GM18519 (cell line): ENCODE measurements around the gene MCM5.
"Not testable (repeated sequence)": the region's sequence is repeated elsewhere in the genome, so short reads cannot be mapped to it uniquely, and the experiment has no call there.

Experiments
- ATAC-seq: cut with Tn5 transposase; IDR thresholded peaks from one replicate; pipeline ENCODE4 v1.9.1; 2021; ENCODE audit warnings: mild to moderate bottlenecking, moderate library complexity; ENCODE audit not compliant: unreplicated experiment, low FRiP score

The MCM5 gene

DNA sequence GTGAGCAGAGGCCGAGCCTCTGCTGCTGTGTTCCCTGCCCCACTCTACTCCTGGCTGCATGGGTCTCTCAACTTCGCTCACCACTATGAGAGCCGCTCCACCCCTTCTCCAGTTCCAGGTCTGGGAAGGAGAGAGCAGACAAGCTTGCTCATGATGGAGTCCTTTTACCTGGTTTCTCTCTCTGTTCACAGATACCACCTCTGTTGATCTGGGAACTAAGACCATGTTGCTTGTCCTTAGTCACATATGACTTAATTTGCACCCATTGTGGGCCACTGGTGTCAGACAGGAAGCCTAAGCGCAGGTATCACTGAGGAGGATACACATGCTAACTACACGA lies 26.8 kb downstream of the MCM5 start:
- no peak for ATAC-seq

DNA sequence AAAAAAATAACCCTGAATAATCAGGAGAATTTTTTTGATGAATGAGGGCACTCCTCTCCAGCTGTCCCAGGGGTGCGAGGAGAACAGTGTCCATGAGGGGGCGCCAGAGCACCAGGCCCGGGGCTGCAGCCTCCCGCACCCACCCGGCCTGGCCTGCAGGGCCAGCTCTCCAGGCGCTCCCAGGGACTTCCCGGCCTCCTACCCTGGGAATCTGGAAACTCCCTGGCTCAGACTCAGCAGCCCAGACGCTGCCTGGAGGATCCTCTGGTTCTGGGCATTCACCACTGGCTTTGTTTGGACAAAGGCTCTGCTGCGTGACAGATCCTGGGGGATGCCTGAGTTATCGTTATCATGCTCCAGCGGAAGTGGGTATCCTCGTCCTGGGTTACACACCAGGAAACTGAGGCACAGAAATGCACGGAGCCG lies 31.0 kb downstream of the MCM5 start:
- no peak for ATAC-seq

DNA sequence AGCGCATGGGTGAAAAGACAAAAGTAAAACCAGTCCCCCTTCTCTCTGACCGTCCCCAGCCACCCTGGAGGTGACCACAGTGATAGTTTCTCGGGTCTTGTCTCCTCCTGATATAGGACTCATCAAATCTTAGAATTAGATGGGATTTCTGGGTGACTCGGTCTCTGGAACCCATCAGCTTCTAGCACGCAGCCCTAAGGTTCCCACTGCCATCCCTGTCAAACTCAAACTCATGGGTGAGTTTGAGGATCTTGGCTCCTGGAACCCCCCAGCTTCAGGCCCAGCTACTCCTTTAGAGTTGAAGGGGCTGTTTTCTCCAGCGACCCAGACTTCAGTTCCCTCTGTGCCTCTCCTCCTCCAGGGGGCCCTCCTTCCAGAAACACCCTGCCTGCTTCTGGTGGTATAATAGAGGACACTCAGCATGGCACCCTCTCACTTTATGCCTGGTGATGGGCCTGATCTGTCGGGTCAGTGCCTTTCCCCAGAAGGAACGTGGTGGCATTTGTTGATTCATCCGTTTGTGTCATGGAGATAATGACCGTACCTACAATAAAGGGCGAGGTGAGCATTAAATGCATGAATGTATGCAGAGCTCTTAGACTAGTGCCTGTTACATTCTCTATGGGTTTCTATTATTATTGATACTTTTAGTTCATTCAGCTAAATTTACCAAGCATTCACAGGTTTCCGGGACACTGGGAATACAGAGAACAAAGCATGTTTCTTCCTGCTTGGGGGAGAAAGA lies 31.7 kb downstream of the MCM5 start:
- no peak for ATAC-seq

DNA sequence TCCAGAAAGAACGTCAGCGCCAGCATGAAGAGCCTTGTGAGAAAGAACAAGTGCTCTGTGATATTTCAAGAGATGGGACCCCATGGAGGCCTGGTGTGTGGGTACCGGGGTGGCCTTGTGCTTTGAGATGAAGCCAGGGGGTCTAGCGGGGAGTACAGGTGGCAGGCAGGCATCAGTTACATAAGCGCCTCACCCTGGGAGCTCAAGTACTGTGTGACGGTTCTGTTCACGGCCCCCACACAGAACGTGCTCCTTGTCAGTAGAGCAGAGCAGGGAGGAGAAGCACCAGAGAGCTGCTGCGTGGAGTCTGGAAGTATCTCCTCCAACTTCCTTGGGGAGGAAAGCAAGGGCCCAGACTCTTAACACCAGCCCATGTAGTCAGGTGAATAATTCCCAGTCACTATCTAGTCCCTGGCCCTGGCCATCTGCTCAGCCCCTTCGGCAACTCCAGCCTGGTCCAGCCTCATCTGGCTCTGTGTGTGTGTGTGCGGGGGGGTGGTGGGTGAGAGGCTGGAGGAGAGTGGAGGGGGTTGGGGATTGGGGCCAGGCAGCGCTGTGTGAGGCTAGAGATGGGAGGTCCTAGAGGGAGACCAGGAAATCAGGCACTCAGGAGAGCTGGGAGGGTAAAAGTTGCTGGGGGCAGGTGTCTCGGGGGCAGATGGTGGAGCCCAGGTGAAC lies 32.4 kb downstream of the MCM5 start:
- no peak for ATAC-seq

DNA sequence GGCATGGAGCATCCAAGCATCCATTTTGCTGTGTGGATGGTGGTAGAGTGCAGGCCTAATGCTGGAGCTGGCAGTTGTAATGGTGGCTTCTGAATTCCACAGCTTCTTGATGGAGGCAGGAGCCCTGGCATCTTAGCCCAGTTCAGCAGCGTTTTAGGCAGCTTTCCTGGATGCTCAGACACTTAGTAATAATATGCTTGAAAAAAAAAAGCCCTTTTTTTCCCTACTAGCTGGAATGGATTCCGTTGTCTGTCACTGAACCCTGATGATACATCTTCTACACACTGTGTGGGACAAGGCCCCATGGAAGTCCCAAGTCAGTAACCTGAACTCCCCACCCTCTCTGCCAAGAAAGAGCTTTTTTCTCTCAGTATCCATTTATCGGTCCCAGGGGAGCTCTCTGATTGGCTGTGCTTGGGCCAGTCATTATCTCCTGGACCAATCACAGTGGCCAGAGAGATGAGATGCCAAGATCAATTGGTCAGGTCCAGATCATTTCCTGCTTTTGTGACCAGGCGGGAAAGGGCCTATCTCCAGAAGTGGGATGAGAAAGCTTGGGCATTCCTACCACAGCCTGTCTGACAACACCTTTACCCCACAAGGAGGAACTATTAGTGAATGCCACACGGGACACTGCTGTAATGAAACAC lies 34.2 kb downstream of the MCM5 start:
- ATAC-seq = no peak

DNA sequence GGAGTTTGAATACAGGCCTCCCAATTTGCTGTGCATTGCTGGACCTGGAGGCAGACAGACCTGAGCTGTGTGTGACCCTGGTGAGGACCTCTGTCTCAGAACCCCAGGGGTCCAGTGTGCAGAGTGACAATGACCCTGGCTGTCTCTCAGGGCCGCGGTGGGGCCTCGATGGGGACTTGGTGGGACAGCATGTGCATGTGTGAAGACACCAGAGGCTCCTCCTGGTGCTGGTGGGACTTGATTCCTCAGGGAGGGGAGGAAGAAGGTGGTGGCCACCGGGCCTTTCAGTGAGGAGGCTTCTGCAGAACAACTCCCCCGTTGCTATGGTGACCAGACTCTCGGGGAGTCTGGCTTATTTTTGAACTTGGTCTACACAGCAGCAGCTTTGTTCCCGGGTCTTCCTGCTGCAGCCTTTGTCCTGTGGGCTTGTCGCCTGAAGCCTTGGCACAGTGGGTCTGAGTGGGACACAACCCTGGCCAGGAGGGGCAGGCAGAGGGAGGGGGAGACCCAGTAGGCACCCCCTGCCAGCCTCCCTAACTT lies 35.3 kb downstream of the MCM5 start:
- ATAC-seq = no peak

DNA sequence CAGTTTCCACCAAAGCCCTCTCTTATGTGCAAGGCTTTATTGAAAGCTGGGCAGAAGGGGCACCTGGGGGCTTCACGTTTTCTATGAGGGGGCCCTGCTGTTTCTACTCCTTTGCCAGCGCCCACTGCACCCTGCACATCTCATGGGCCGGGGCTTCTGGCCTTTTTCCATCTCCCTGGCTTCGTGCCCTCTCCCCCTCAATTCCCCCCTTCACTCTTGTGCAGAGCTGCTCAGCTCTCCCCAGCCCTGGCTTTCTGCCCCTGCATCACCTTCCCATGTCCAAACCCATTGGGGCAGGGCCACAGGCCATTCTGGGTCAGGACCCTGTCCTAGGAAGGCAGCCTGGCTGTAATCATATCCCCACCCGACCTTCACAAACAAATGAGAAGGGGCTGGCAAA lies 36.5 kb downstream of the MCM5 start:
- no peak for ATAC-seq

DNA sequence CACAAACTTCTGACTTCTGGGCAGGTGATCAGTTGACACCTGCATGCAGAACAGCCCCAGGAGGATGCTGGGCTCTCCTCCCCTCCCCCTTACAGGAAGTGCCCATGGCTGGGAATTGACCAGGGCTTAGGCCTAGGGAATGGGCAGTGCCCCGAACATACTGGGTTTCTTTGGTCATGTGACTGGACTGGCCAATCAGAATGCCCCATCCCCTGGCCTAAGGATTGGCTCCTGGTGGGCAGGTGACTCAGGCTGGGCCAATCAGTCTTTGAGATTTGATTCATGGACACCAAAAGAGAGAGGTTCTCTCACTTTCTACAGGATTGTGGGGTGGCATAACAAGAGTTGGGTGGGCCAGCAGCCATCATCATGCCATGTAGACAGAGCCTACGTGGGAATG lies 37.1 kb downstream of the MCM5 start:
- no peak for ATAC-seq

DNA sequence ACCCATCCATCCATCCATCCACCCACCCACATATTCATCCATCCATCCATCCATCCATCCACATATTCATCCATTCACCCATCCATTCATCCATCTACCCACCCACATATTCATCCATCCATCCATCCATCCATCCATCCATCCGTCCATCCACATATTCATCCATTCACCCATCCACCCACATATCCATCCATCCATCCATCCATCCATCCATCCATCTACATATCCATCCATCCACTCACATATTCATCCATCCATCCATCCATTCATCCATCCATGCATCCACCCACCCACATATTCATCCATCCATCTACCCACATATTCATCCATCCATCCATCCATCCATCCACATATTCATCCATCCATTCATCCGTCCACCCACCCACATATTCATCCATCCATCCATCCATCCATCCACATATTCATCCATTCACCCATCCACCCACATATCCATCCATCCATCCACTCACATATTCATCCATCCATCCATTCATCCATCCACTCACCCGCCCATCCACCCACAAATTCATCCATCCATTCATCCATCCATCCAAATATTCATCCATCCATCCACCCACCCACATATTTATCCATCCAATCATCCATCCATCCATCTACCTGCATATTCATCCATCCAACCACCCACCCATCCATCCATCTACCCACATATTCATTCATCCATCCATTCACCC lies 38.9 kb downstream of the MCM5 start:
- ATAC-seq = not testable (repeated sequence)

DNA sequence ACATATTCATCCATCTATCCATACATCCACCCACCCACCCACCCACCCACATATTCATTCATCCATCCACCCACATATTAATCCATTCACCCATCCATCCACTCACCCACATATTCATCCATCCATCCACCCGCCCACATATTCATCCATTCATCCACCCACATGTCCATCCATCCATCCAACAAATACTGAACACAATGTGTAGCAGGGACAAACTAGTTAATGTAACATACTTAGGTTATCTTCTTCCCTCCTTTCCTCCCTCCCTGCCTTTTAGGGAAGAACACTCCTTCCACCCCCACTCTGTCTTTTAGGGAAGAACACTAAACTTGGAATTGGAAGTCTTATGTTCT lies 39.4 kb downstream of the MCM5 start:
- no peak for ATAC-seq

DNA sequence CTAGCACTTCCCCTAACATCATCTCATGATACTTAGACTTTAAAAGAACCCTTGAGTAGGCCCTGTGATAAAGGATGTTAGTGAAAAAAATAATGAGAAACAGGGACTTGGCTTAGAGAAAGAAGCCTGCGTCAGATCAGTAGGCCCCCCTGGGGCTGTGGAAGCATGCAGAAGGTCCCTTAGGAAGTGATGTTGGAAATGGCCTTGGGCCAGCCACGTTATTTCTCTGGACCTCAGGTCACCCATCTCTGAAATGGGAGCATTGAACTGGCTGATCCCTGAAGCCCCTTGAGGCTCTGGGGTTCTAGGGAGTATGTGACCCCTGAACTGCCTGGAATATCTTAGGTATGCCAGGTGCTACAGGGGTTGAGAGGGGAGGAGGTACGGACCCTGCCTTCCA lies 40.2 kb downstream of the MCM5 start:
- no peak for ATAC-seq

DNA sequence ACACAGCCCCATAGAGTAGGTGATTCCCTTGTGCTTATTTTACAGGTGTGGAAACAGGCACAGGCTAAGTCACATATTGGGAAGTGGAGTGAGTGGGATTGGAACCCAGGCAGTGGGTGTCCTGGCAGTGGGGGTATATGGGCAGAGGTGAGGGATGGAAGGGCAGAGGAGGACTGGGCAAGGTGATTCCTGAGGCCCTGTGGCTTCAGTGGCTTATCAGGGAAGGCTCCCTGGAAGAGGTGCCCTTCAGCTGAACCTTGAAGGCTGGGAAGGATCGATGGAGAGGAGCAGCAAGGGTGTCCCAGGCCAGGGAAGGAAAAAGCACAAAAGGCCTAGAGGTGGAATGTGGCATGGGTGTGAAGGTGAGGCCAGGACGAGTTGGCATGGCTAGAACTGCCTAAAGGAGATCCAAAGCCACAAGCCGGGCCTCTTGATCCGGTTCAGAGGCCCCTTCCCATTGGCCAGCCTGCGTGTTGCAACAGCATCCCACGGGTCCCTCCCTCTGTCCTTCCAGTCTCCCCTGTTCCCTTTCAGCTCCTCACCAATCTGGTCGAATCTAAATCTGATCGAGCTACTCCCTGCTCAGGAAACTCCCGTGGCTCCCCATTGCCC lies 41.7 kb downstream of the MCM5 start:
- ATAC-seq = no peak

DNA sequence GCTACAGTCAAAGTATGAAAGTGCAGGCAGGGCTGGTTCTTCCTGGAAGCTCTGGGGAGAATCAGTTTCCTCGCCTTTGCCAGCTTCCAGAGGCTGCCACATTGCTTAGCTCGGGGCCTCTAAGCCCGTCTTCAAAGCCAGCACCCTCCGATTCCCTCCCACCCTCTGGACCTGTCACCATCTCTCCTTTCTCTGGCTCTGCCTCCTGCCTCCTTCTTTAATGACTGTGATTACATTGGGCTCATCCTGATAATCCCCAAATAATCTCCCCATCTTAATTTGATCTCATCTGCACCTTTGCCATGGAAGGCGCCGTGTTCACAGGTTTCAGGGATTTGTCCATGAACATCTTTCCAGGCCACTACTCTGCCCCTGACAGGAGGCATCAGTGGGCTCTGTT lies 42.5 kb downstream of the MCM5 start:
- no peak for ATAC-seq

DNA sequence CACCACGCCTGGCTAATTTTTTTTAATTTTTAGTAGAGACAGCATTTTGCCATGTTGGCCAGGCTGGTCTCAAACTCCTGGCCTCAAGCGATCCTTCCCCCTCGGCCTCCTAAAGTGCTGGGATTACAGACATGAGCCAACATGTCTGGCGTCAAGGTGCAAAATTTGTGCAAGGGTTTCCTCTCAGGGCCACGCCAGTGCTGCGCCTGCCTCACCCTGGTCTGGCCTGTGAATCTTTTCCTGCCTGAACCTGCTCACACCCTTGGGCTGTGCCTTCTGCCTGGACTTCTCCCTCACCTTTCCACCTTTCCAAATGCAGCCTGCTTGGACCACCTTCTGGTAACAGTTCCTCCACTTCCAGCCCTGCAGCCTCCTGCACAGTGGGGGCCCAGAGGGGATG lies 43.4 kb downstream of the MCM5 start:
- ATAC-seq = no peak

DNA sequence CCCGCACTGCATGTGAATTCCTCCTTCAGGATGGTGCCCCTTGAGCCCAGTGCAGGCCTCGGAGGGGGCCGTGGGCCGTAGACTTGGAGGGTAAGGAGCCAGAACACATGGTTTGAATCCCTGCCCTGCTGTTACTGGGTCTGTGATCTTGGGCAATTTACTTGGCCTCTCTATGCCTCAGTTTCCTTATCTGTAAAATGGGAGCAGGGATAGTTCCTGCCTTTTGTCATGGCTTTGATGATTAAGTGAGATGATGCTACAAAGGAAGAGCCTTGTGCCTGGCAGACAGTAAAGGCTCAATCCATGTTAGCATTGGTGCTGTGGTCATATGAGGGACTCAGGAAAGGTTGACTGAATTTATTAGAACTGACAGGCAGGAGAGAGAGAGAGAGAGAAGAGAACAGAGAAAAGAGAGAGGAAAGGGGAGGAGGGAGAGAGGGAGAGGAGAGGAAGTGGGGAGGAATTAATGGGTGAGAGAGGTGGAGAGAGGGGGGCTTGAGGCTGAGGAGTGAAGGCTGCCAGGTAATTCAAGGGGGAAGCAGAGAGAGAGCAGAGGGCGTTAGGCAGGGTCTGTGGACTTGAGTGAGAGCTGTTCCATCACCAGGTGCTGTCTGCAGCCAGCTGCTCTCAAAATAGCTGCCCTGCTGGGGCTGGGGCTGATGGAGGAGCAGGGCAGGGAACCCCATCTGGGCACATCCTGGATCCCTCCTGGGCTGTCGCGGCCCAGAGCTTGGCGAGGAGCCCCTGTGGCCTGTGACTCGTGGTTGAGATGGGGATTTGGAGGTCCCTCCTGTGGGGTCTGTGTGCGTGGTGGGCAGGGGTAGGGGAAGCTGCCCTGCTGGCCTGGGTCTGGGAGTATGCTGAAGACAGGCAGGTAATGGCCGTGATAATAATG lies 44.1 kb downstream of the MCM5 start:
- ATAC-seq = no peak

DNA sequence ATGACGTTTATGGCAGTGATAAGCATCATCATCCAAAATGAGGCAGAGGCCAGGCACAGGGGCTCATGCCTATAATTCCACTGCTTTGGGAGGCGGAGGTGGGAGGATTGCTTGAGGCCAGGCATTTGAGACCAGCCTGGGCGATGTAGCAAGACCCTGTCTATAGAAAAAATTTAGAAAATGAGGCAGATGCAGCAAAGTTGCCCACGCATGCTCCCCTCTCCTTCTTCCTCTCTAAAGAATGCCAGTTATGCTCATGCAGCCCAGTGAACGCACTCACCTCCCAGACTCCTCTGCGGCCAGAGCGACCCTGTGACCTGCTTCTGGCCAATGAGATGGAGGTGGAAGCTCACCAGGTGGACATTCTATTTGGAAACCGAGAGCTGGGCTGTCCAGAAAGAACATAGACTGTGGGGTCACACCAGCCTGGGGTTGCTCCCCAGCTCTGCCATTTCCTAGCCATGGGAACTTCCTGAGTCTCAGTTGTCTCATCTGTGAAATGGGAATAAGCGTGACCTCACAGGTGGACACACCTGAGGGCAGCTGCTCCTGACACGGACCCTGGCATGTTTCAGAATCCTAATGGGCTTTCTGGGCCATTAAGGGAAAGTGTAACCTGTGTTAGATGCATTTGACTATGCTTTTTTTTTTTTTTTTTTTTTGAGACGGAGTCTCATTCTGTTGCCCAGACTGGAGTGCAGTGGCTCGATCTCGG lies 44.9 kb downstream of the MCM5 start:
- no peak for ATAC-seq

DNA sequence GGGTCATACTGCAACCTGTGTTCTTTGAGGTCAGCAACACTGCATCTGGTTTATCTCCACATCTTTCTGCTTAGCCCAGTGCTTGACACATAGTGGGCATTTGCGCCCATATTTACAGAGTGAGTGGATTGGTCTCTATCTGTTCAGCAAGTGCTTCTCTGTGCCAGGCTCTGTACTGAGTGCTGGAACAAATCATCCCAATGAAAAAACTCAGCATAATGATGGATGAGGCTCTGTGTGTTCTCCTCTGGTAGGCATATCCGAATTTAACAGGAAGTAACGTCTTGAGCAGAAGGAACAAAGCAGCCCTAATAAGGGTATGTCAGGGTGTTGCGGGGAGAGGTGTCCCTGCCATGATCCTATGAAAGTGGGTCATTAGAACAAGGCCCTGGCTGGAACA lies 46.0 kb downstream of the MCM5 start:
- ATAC-seq = no peak

DNA sequence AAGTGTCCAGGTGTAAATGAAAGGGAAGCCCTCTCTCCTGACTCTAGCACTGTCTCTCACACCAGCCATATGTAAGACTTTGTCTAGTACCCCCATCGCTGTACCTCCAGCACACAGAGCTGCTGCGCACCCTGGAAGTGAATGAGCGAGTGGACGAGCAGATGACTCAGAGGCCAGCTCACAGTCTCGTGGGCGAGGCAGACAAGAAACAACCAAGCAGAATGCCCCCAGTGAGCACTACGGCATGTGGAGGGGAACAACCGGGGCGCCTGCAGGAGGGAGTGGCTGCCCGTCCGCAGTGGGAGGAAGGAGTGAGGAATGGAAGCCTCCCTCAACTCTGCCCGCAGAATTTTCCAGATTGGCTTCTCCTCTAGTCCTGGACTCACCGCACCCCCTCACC lies 46.4 kb downstream of the MCM5 start:
- ATAC-seq = no peak

DNA sequence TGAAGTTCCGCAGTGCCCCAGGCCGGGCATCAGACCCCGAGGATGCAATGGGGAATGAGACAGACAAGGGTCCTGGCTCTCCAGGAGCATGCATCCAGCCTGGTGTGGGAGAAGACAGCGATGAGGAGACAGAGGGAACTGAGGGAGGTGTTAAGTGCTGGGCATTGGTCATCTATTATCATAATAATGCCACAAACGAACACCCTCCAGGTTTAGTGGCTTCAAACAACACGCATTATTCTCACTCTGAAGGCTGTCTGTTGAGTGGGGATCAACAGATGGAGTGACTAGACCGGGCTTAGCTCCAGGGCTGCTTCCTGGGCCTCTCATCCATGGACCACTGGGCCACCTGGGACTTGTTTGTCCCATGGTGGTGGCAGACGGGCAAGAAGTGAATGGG lies 48.6 kb downstream of the MCM5 start:
- ATAC-seq = no peak
